Lung (tissue), 12 donors: ENCODE data around the gene SLC7A4. TPM values are rescaled to one million over a fixed set of nuclear protein-coding genes. Genes with fewer than 3 reads are reported as not detected.
"Not testable (repeated sequence)": the region's sequence is repeated elsewhere in the genome, so short reads cannot be mapped to it uniquely, and the experiment has no call there.

ENCODE experiments used
- ATAC-seq: fragments of 200-7000 bp; cut with Tn5 transposase; one replicate; pipeline ENCODE4 v1.9.1; 2020; ENCODE audit warnings: moderate number of reproducible peaks; ENCODE audit not compliant: insufficient read depth, low FRiP score
- DNase-seq, 3 donors: peaks; one replicate each; pipeline ENCODE4 v3.0.0-alpha.2; 2013 to 2017
- H3K27ac ChIP-seq, 2 donors: one replicate each; pipeline ENCODE4 v1.5.1; 2013; ENCODE audit warnings: mild to moderate bottlenecking in 2 of 2, moderate library complexity in 2 of 2, control low read depth in 1 of 2, inconsistent platforms in 1 of 2, low read depth in 1 of 2, low read length in 1 of 2
- H3K27me3 ChIP-seq, 3 donors: one replicate each; pipeline ENCODE4 v1.5.1; 2013; ENCODE audit warnings: low read length in 2 of 3; ENCODE audit not compliant: control insufficient read depth in 3 of 3, insufficient read depth in 3 of 3
- H3K36me3 ChIP-seq, 4 donors: one replicate each; pipeline ENCODE4 v1.5.1; 2013; ENCODE audit warnings: low read length in 4 of 4, mild to moderate bottlenecking in 1 of 4, moderate library complexity in 1 of 4; ENCODE audit not compliant: control insufficient read depth in 4 of 4, insufficient read depth in 4 of 4
- H3K4me1 ChIP-seq, 5 donors: one replicate each; pipeline ENCODE4 v1.5.1; 2013; ENCODE audit warnings: low read length in 5 of 5, mild to moderate bottlenecking in 2 of 5, moderate library complexity in 1 of 5; ENCODE audit not compliant: control insufficient read depth in 5 of 5, insufficient read depth in 5 of 5
- H3K4me3 ChIP-seq: one replicate; pipeline ENCODE4 v1.5.1; 2013; ENCODE audit warnings: mild to moderate bottlenecking, control low read depth, moderate library complexity
- H3K9ac ChIP-seq, 2 donors: one replicate each; pipeline ENCODE4 v1.5.1; 2013; ENCODE audit warnings: low read length in 2 of 2, control low read depth in 1 of 2; ENCODE audit not compliant: insufficient read depth in 1 of 2
- H3K9me3 ChIP-seq, 4 donors: one replicate each; pipeline ENCODE4 v1.5.1; 2013; ENCODE audit warnings: low read length in 3 of 4, mild to moderate bottlenecking in 1 of 4, moderate library complexity in 1 of 4; ENCODE audit not compliant: control insufficient read depth in 4 of 4, insufficient read depth in 3 of 4
- WGBS, 2 donors: extraction: QIAGEN DNeasy Blood & Tissue Kit; methylation state at CpG; one replicate each; pipeline ENCODE4 v1.1.7; 2013; 5-methylcytosine and 5-hydroxymethylcytosine counted together
- polyA plus RNA-seq, 2 donors: library from polyadenylated mRNA; stranded (reverse); fragments of 200-250 nt; gene quantifications; one replicate each; pipeline ENCODE4 v1.2.1, GENCODE V29; 2013
- total RNA-seq, 2 donors: library from RNA; depleted of rRNA in 1 of 2; stranded (reverse); fragments of >200 nt in 1 of 2; gene quantifications; one replicate each; pipeline ENCODE4 v1.2.1, GENCODE V29; 2014 to 2021
- TF ChIP-seq, protein P1 (sequence below): IDR thresholded peaks from 2 replicates; pipeline ENCODE4 v1.5.1; 2012; ENCODE audit warnings: mild to moderate bottlenecking; ENCODE audit errors: control extremely low read depth, extremely low read depth
- donor health status: control.
- donor health status: control.
- donor health status: Bipolar disorder and iron deficiency.
- donor health status: healthy.
- donor health status: DM: yes; HTN: yes; CAD: no.

SLC7A4 gene
- total and polyA plus RNA-seq, 4 donors = 0.18 to 1.1 (median 0.80) TPM

DNA sequence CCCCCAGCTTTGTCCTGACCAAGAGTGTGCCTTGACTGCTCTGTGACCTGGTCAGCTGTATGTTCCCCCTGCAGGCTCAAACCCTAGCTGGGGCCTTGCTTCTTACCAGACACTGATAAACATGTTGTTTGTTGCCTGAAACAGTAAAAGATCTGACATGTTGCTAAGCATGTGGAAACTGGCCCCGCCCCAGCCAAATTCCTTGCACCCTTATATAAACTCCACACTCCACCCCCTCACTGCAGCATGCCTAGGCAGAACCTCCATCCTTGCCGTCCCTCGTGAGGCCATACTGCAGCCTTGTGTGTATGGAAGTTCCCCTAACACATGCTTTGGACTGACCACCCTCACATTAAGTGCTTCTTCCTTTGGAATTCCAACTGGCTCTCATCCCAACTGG, 40.7 kb upstream of the SLC7A4 start:
- 79 to 90% methylated on average over 3 of the region's 3 CpGs for WGBS, 2 donors

DNA sequence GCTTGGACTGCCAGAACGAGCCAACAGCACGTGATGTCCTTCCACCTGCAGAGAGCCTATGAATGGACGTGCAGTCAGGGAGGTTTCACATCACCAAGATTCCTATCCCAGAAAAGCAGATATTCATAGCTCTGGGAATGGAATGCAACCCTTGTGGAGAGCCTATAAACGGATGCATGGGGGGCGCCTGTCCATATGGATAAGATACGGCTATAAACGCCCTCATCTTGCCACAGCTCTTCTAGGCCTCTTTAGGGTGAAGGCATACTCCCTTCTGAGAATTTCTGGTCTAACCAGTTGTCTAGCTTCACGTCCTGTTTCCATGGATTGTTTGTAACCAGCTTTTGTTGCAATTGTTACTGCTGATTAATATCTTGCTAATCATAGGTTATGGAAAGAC, 39.4 kb upstream of the SLC7A4 start:
- WGBS, 2 donors = 75 to 81% methylated on average over 8 of the region's 8 CpGs

More for the DNA sequence above, 40.7 kb upstream of the SLC7A4 start:
- Histone ChIP-seq H3K27ac (no peak overlapping the region), H3K27me3 (no peaks in the 10 kb centered on the region), H3K36me3 (no peaks in the 10 kb centered on the region), H3K9ac (no peak overlapping the region), H3K9me3 (no peaks in the 10 kb centered on the region), H3K4me3 (no peak overlapping the region), H3K4me1 (no peaks in the 10 kb centered on the region)
- no peak for ATAC-seq
- no peak for DNase-seq
- TF ChIP-seq, protein P1, sequence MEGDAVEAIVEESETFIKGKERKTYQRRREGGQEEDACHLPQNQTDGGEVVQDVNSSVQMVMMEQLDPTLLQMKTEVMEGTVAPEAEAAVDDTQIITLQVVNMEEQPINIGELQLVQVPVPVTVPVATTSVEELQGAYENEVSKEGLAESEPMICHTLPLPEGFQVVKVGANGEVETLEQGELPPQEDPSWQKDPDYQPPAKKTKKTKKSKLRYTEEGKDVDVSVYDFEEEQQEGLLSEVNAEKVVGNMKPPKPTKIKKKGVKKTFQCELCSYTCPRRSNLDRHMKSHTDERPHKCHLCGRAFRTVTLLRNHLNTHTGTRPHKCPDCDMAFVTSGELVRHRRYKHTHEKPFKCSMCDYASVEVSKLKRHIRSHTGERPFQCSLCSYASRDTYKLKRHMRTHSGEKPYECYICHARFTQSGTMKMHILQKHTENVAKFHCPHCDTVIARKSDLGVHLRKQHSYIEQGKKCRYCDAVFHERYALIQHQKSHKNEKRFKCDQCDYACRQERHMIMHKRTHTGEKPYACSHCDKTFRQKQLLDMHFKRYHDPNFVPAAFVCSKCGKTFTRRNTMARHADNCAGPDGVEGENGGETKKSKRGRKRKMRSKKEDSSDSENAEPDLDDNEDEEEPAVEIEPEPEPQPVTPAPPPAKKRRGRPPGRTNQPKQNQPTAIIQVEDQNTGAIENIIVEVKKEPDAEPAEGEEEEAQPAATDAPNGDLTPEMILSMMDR = no peak

DNA sequence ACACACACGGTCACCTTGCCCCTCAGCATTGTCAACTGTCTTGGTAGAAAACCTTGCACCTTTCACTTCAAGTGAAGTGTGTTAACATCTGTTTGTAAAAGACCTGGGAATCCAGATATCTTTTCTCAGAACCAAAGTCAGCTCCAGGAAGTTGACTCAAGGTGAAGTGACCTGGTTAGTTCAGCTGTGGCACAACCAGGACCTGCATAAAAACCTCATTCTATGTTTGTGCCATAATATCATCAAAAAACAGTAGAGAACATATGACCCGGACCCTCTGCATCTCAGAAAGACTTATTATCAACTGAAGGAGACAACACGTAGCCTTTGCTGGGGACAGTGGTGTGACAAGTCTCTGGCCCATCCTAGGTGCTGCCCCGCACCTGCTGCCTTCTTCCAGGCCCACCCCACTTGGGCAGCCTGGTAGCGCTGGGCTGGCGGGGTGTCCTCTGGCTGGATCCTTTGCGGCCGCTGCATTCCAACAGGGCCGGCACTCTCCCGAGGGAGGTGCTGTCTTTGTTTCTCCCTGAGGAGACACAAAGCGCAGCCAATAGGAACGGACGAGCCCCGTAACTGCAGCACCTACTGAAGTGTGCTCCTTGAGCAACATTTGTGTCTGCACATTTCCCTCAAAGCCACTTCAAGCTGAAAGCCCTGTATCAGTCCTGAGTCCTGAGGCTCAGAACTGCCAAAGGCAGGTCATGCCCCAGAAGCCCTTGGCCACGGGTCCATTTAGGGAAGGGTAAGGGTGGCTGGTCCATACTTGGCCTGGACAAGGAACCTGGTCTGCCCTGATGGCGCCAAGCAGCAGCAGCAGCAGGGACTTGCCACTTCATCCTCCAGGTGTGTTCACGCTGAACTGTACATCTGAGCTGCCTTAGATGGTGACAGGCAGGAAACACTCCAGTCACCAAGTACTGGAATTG, 38.6 kb upstream of the SLC7A4 start:
- Histone ChIP-seq H3K9ac (no peak overlapping the region), H3K36me3 (no peaks in the 10 kb centered on the region), H3K4me1 (no peaks in the 10 kb centered on the region), H3K27me3 (peaks cover 0 to 2% (median under 1%) of the 10 kb centered on the region in 3 donors), H3K27ac (no peak overlapping the region), H3K9me3 (no peaks in the 10 kb centered on the region), H3K4me3 (no peak overlapping the region)
- no peak for ATAC-seq
- WGBS, 2 donors = 80 to 87% methylated on average over 17 of the region's 17 CpGs
- DNase-seq = no peak
- TF ChIP-seq, protein P1 = no peak

More for the DNA sequence above, 39.4 kb upstream of the SLC7A4 start:
- not testable (repeated sequence) for H3K4me3 ChIP-seq, H3K27me3 ChIP-seq, H3K4me1 ChIP-seq, H3K27ac ChIP-seq, H3K9me3 ChIP-seq, H3K36me3 ChIP-seq, H3K9ac ChIP-seq, ATAC-seq, DNase-seq

DNA sequence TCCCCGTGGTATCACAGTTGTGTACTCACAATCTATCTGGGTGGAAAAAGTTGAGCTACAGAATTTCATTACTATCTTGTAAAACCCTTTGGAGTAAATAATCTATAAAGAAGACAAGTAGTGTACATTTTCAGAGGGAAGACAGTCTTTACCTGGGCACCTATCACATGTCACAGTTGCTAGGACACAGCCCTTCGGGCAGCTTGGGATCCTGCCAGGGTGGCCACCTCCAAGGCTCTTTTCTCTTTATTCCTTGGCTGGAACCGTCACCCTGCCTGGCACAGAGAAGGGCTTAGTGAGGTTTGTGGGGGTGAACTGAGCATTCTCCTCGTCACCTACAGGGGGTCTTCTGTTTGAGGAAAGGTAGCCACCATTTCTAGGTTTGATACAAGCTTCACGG, 37.0 kb upstream of the SLC7A4 start:
- no peak overlapping the region for H3K27ac ChIP-seq
- ATAC-seq = no peak
- no peaks in the 10 kb centered on the region for H3K9me3 ChIP-seq
- no peak overlapping the region for H3K9ac ChIP-seq
- no peaks in the 10 kb centered on the region for H3K4me1 ChIP-seq
- no peak for DNase-seq
- peaks cover 0 to 4% (median 3%) of the 10 kb centered on the region in 3 donors for H3K27me3 ChIP-seq
- TF ChIP-seq, protein P1 = no peak
- no peak overlapping the region for H3K4me3 ChIP-seq
- H3K36me3 ChIP-seq = no peaks in the 10 kb centered on the region
- WGBS, 2 donors = 58 to 67% methylated on average over 5 of the region's 5 CpGs
